D721Med (cell line): ENCODE data around the gene SPOCK3.
"Not testable (repeated sequence)": the region's sequence is repeated elsewhere in the genome, so short reads cannot be mapped to it uniquely, and the experiment has no call there.

Experiments used
- DNase-seq: peaks from one replicate; pipeline ENCODE4 v3.0.0; 2011; ENCODE audit warnings: low spot score; ENCODE audit not compliant: insufficient read length
- FAIRE-seq: peaks from 2 replicates; lab custom pipeline; 2011; peaks lifted over from hg19 to GRCh38; lab: Jason Lieb, UNC
- TF ChIP-seq, protein P1 (sequence below): IDR thresholded peaks from 2 replicates; pipeline ENCODE4 v1.5.1; 2012; ENCODE audit warnings: mild to moderate bottlenecking, control low read depth; ENCODE audit not compliant: insufficient read depth; ENCODE audit errors: missing control alignments

SPOCK3 gene

DNA sequence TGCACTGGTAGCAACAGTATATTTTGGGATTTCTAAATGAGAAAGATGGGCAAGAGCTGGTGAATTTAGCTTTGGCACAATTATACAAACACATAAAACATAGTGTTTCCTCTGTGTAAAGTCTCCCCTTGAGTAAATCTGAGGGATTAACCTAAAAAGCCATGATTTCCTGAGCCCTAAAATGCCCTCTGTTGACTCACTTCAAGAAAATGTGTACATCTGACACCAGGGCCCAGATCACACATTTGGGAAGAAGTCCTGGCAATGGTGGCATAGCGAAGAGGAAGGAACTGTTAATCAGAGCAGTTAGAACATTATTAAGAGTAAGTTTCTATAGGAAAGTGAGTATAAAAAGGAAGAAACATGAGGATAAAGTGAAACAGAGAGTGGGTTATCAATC, 338.5 kb downstream of the SPOCK3 start:
- FAIRE-seq, result no peak
- no peak for DNase-seq
- TF ChIP-seq, protein P1, sequence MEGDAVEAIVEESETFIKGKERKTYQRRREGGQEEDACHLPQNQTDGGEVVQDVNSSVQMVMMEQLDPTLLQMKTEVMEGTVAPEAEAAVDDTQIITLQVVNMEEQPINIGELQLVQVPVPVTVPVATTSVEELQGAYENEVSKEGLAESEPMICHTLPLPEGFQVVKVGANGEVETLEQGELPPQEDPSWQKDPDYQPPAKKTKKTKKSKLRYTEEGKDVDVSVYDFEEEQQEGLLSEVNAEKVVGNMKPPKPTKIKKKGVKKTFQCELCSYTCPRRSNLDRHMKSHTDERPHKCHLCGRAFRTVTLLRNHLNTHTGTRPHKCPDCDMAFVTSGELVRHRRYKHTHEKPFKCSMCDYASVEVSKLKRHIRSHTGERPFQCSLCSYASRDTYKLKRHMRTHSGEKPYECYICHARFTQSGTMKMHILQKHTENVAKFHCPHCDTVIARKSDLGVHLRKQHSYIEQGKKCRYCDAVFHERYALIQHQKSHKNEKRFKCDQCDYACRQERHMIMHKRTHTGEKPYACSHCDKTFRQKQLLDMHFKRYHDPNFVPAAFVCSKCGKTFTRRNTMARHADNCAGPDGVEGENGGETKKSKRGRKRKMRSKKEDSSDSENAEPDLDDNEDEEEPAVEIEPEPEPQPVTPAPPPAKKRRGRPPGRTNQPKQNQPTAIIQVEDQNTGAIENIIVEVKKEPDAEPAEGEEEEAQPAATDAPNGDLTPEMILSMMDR, result no peak

DNA sequence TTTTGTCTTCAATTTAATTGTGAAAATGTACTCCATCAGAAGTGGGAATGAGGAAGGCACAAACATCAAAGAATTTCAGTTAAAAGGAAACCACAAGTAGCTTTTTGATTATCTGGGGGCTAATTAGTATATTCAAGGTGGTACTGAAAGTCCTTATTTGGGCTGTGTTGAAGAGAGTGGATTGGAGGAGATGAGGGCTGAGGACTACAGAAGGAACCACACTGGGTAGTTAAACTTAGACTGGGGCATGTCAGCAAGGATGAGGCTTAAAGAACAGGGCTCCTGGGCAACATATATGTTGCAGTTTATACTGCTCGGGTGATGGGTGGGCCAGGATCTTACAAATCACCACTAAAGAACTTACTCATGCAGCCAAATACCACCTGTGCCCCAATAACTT, 346.8 kb downstream of the SPOCK3 start:
- no peak for FAIRE-seq
- no peak for DNase-seq
- TF ChIP-seq, protein P1, result no peak

DNA sequence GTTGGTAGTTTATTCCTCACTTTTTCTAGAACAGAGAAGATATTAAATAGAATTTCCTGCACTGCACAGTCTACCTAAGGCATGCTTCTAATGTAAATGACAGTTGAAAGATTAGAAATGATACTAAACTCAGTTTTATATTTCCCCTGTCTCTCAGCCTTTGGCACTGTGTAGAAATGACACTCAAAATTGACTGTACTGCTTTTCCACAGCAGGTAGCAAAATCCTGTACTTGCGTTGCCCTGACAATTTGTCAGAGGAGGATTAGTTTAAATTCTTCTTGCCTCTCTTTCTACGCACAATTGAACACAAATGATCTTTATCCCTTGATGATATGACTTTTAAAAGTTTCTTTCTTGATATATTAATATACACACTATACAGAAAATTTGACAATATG, 347.6 kb downstream of the SPOCK3 start:
- DNase-seq (no peak), FAIRE-seq (no peak)
- TF ChIP-seq, protein P1, result no peak

DNA sequence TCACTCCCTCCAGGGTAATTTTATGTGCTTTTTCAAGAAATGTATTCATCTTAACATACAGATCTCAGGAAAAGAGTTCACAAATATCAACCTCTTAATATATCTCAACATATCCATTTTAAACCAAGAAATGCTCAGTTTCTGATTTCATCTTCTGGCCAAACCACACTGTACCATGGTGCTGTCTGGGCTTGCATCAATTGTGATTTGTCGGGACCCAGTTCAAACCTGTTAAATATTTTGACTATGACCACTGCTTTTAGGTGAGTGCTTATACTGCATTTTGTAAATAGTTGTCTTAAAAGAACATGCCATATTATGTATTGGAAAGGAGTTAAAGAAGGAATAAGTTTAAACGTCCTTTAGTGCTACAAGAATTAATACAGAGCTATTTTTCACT, 352.1 kb downstream of the SPOCK3 start:
- no peak for DNase-seq
- TF ChIP-seq, protein P1, result no peak
- FAIRE-seq, result no peak

DNA sequence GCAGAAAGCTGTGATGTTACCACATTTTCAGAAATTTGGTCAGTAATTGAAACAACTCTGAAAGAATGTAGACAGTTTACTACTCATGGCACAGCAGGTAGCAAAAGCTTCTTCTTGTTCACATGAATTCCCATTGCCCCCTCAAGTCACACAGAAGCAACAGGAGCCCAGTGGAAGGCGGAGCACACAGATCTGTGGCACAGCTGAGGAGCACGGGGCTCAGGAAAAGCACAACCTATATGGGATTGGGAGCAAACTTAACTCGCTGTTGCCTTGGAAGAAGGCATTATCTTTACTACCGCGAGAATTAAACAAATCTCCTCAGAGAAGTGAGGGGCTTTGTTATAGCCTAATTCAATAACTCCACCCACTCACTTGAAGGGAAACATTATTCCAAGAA, 358.5 kb downstream of the SPOCK3 start:
- DNase-seq, result no peak
- TF ChIP-seq, protein P1, result no peak
- no peak for FAIRE-seq

DNA sequence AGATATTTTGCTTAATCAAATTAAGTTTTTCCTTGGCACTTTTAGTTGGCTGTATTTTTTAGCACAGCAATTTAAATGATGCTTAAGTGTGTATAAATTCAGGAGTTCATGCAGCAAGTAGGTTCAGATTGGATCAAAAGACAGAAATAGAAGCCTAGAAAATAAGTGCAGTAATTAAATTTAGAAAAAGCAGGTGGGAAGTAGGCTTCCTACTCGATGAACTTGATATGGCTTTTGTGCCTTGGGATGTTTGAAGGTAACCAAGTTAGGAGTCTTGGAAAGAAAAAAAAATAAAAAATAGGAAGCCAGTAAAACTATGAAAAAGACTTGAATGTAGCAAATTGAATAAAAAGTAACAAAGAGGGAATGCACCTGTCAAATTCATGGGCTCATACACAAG, 372.3 kb downstream of the SPOCK3 start:
- FAIRE-seq (no peak), DNase-seq (no peak)
- TF ChIP-seq, protein P1, result no peak

DNA sequence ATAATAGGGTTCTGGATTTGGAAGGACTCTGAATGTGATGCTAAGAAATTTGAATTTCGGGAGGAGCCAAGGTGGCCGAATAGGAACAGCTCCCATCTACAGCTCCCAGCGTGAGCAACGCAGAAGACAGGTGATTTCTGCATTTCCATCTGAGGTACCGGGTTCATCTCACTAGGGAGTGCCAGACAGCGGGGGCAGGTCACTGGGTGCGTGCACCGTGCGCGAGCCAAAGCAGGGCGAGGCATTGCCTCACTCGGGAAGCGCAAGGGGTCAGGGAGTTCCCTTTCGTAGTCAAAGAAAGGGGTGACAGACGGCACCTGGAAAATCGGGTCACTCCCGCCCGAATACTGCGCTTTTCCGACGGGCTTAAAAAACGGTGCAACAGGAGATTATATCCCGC, 383.9 kb downstream of the SPOCK3 start:
- not testable (repeated sequence) for DNase-seq, FAIRE-seq

DNA sequence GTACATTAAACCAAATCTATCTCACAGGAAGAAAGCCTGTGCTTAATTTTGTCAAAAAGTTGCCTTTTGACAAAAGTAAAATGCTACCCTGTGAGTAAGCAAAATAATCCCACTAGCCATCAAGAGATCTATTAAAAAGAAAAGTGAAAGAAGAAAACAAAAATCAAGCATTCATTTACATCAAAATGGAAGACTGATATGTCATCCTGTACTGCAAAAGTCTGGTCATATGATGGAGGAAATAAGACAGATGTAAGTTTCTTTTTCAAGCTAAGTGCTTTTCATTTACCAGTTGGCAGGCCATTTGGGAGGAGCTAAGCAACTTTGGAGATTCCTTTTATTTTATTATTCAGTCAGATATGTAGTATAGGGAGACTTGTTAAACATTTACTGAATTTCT, 387.4 kb downstream of the SPOCK3 start:
- TF ChIP-seq, protein P1, result no peak
- FAIRE-seq, result no peak

More for the DNA sequence above, 387.4 kb downstream of the SPOCK3 start:
- DNase-seq, result no peak
